HAP-1 (cell line): Measurements from ENCODE around the gene PTPN4.

Experiments
- DNase-seq, 2 experiments: peaks; one replicate each; pipeline ENCODE4 v3.0.0-alpha.2; 2016 to 2020; ENCODE audit warnings: low spot score in 2 of 2
- H3K27me3 ChIP-seq: fragments of 250-450 bp; sonication (Bioruptor Pico); 2 replicates; pipeline ENCODE4 v1.5.1; 2020; ENCODE audit warnings: low read depth, mild to moderate bottlenecking, moderate library complexity
- H3K36me3 ChIP-seq: fragments of 250-450 bp; sonication (Bioruptor Pico); replicated peaks from 2 replicates; pipeline ENCODE4 v1.5.1; 2020; ENCODE audit warnings: mild to moderate bottlenecking
- H3K4me1 ChIP-seq: fragments of 250-450 bp; sonication (Bioruptor Pico); 2 replicates; pipeline ENCODE4 v1.5.1; 2020; ENCODE audit warnings: mild to moderate bottlenecking
- H3K4me3 ChIP-seq: fragments of 250-450 bp; sonication (Bioruptor Pico); 2 replicates; pipeline ENCODE4 v1.5.1; 2020; ENCODE audit warnings: mild to moderate bottlenecking, moderate library complexity
- H3K9me3 ChIP-seq: fragments of 250-450 bp; sonication (Bioruptor Pico); 2 replicates; pipeline ENCODE4 v1.5.1; 2020; ENCODE audit warnings: mild to moderate bottlenecking, moderate library complexity
- in situ Hi-C: fragments of 300-500 bp; cut with MboI; formaldehyde crosslinking; loops from 3 replicates; pipeline ENCODE4 v1.14.3; 2020; ENCODE audit warnings: low sequenced_read_pairs, inconsistent platforms, mixed read lengths

PTPN4 gene

DNA sequence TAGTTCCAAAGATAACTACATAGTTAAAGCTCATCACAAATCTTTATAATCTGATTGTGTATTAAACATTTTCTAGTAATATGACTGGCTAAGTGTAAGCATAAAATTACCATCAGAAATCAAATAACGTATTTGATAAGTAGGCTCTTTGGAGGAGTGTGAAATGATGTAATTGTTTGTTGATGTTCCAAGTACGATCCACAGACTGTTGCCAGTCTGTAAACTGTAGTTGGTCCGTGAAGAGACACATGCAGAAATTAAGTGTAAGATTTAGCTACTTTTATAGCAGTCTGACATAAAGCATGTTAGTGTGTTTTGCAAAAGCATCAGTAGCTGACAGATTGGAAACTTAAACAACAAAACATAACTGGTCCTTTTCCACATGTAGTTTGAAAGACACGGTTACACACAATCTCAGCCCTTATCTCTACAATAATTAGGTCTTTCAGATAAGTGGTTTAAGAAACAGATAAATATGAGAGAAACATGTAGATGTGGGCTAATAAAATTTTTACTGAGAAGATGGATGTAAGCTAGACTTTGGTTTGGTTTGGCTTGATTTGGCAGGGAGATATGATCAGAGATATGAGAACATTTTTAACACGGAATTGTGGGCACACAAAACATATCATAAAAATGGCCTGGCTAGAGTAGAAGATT, 138.1 kb downstream of the PTPN4 start:
- in situ Hi-C loops: no loop called here
- no peak overlapping the region for H3K4me3 ChIP-seq
- H3K36me3 ChIP-seq: peaks cover 6% of the 10 kb centered on the region; the same call in 1 of the 2 replicates
- H3K27me3 ChIP-seq: no peaks in the 10 kb centered on the region
- no peak for DNase-seq
- H3K9me3 ChIP-seq: no peaks in the 10 kb centered on the region
- peaks cover 12% of the 10 kb centered on the region for H3K4me1 ChIP-seq

DNA sequence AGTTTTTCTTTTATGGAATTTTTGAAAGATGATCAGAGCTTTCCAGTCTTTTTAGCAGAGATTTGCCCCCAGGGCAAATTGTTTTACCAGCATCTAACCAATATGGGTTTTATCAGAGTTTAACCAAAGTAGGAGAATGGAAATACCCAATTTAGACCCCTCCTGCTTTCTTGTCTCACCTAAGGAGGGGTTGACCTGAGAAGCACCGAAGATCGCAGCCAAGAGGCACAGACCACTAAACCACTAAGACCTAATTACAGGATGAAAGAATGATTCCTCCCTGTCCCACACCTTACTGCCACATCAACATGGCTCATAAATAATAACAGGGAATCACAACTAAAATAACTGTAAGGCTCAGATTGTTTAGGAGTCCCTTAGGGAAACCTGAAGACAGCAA, 141.3 kb downstream of the PTPN4 start:
- Histone ChIP-seq H3K4me3 (no peak overlapping the region), H3K9me3 (no peaks in the 10 kb centered on the region), H3K27me3 (no peaks in the 10 kb centered on the region), H3K4me1 (peaks cover 7% of the 10 kb centered on the region), H3K36me3 (peaks cover 6% of the 10 kb centered on the region; the same call in 1 of the 2 replicates)
- in situ Hi-C loops: no loop called here
- no peak for DNase-seq

DNA sequence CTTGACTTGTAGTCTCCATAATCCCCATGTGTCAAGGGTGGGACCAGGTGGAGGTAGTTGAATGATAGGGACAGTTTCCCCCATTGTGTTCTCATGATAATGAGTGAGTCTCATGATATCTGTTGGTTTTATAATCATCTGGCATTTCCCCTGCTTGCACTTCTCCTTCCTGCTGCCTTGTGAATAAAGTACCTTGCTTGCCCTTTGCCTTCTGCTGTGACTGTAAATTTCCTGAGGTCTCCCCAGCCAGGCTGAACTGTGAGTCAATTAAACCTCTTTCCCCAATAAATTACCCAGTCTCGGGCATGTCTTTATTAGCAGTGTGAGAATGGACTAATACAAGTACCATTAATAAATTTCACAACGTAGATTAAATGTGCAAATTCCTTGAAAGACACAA, 150.8 kb downstream of the PTPN4 start:
- Histone ChIP-seq H3K36me3 (no peaks in the 10 kb centered on the region), H3K27me3 (no peaks in the 10 kb centered on the region), H3K4me3 (no peak overlapping the region), H3K9me3 (no peaks in the 10 kb centered on the region), H3K4me1 (no peaks in the 10 kb centered on the region)
- no peak for DNase-seq
- in situ Hi-C loops: no loop called here

DNA sequence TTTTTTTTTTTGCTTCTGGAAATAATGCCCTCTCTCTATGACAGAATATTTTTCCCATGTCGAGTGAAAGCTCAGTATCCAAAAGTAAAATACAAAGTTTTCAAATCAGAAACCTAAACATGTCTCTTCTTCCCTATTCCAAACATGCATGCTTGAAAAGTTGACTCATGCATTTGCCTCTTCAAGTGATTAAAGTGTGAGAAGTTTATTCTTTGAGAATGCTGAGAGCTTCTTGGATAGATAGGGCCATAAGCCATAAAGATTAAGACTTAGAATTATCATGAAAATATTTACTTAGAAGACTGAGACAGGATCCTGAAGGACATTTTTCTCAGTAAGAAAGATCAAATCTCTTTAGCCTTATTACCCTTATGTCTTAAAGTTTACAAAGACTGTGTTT, 154.5 kb downstream of the PTPN4 start:
- H3K4me3 ChIP-seq: no peak overlapping the region
- no peaks in the 10 kb centered on the region for H3K9me3 ChIP-seq
- no peaks in the 10 kb centered on the region for H3K36me3 ChIP-seq
- no peak for DNase-seq
- no peaks in the 10 kb centered on the region for H3K27me3 ChIP-seq
- no peaks in the 10 kb centered on the region for H3K4me1 ChIP-seq
- in situ Hi-C loops: no loop called here

DNA sequence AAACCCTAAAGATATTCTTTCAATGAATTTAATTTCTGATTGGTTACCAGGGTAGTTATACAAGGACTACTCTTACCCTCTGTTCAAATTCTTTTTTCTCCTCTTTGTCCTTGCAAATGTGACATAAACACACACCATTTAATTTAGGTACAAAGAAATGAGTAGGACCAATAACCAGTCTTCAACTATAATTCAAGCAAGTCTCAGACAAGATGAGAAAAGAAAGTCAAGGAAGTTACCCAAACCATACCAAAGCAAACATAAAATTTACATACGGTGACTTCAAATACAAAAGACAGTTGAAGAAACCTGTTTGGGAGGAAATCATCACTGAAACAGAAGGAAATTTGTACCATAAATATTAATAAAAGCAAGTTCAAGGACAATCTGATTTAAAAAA, 162.1 kb downstream of the PTPN4 start:
- Histone ChIP-seq H3K9me3 (no peaks in the 10 kb centered on the region), H3K27me3 (no peaks in the 10 kb centered on the region), H3K4me1 (0 out of 2 replicates have a peak, but pooled peaks cover 5% of the 10 kb centered on the region), H3K36me3 (no peaks in the 10 kb centered on the region), H3K4me3 (no peak overlapping the region)
- in situ Hi-C loops: no loop called here
- DNase-seq: no peak

DNA sequence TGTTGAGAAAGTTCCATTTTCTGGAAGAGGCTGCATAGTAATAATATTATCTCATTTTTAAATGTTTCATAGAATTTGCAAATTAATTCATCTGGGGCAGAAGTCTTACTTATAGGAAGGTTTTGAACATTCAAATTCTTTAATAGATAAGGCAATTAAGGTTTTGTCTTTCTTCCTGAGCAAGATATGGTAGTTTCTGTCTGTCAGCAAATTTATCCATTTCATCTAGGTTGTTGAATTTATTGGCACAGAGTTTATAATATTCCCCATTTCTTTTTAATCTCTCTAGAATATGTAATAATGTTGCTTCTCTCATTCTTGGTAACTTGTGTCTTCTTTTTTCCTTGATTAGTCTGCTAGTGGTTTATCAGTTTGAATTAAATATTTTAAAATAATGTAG, 163.0 kb downstream of the PTPN4 start:
- H3K4me3 ChIP-seq: no peak overlapping the region
- no peaks in the 10 kb centered on the region for H3K9me3 ChIP-seq
- H3K4me1 ChIP-seq: 0 out of 2 replicates have a peak, but pooled peaks cover 5% of the 10 kb centered on the region
- in situ Hi-C loops: no loop called here
- no peaks in the 10 kb centered on the region for H3K36me3 ChIP-seq
- no peak for DNase-seq
- H3K27me3 ChIP-seq: no peaks in the 10 kb centered on the region

DNA sequence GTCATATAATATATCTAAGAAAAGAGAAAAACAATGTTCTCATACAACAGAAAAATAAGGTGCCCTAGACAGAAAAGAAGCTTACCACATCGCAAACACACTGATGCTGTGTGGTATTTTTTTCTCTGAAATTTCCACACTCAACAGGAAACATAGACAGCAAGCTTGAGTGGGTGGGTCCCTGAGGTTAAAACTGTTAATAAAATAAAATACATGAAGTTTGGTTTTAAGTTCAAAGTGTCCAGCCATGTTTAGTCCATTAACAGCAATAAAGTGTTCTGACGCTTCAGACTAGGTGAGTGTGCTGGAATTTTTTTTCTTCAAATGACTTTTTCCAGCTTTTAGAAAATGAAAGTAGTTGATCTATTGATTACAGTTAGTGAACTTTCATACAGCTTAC, 169.8 kb downstream of the PTPN4 start:
- no peaks in the 10 kb centered on the region for H3K9me3 ChIP-seq
- in situ Hi-C loops: no loop called here
- DNase-seq: no peak
- no peak overlapping the region for H3K4me3 ChIP-seq
- H3K4me1 ChIP-seq: 0 out of 2 replicates have a peak, but pooled peaks cover 3% of the 10 kb centered on the region
- no peaks in the 10 kb centered on the region for H3K36me3 ChIP-seq
- H3K27me3 ChIP-seq: no peaks in the 10 kb centered on the region

DNA sequence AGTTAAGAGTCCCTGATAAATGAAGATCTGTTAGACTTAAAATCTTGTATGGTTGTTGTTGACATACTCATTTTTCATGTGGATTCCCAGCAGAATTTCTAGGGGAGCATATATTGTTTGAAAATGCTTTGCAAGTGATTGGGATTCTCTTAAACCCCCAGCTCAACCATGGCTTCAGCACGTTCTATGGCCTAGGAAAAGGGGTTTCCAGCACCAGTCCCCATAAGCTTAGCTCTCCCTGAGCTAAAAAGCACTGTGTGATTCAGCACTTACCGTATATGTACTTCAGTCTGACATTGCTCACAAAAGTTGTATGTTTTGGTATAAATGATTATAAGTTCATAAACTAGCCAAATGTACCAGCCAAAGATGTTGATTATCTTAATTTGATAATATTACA, 173.1 kb downstream of the PTPN4 start:
- in situ Hi-C loops: no loop called here
- Histone ChIP-seq H3K9me3 (no peaks in the 10 kb centered on the region), H3K36me3 (peaks cover 3% of the 10 kb centered on the region; the same call in 1 of the 2 replicates), H3K4me1 (no peaks in the 10 kb centered on the region), H3K27me3 (no peaks in the 10 kb centered on the region), H3K4me3 (no peak overlapping the region)
- no peak for DNase-seq

DNA sequence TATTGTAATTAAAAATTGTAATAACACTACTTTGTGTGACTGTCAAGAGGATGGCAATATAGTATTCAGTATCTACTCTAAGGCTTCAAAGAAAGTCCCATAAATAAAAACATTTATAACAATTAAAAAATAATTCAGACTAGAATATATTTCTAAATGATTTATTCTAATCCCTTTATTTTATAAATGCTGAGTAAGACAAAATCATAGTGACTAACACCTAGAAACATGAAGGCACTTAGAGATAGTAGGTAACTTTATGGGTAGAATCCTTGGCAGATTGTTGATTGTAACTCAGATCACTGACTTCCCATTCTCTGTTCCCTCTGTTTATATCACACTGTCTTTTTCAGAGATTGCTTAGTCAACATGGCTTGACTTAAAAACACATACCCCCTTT, 174.6 kb downstream of the PTPN4 start:
- H3K27me3 ChIP-seq: no peaks in the 10 kb centered on the region
- H3K36me3 ChIP-seq: peaks cover 3% of the 10 kb centered on the region; the same call in 1 of the 2 replicates
- in situ Hi-C loops: no loop called here
- no peaks in the 10 kb centered on the region for H3K4me1 ChIP-seq
- no peaks in the 10 kb centered on the region for H3K9me3 ChIP-seq
- DNase-seq: no peak
- no peak overlapping the region for H3K4me3 ChIP-seq

DNA sequence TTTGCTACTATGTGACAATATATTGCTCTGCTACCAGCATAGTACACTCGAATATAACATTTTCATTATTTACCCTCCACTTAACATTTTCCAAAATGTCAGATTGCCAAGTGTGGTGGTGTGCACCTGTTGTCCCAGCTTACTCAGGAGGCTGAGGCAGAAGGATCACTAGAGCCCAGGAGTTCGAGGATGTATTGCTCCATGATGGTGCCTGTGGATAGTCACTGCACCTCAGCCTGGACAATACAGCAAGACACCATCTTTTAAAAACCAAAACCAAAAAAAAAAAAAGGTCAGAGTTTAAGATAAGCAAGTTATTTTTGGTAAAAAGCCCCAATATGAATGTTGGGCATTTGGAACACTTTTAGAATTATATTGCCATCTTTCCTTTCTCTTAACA, 178.0 kb downstream of the PTPN4 start:
- in situ Hi-C loops: no loop called here
- Histone ChIP-seq H3K4me3 (no peak overlapping the region), H3K4me1 (no peaks in the 10 kb centered on the region), H3K9me3 (no peaks in the 10 kb centered on the region), H3K27me3 (no peaks in the 10 kb centered on the region), H3K36me3 (peaks cover 3% of the 10 kb centered on the region; the same call in 1 of the 2 replicates)
- no peak for DNase-seq

DNA sequence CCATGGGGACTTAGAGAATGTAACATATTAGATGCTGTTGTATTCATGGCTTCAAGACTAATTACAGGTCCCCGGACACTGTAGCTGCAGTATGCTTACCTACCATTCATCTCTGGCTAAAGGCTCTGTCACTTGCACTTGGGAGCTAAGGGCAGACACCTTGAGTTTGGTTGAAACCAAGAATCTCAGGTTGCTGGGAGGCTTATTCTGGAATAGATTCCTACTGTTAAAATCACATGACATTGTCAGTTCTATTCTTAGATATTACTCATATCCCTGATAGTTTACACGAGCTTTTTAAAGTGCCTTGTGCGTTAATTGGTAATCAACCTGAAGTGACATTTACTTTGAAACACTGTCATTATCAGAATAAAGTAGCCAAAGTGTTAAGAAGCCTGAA, 180.2 kb downstream of the PTPN4 start:
- no peak for DNase-seq
- peaks cover 3% of the 10 kb centered on the region; the same call in 1 of the 2 replicates for H3K36me3 ChIP-seq
- in situ Hi-C loops: no loop called here
- no peaks in the 10 kb centered on the region for H3K27me3 ChIP-seq
- H3K9me3 ChIP-seq: no peaks in the 10 kb centered on the region
- H3K4me1 ChIP-seq: no peaks in the 10 kb centered on the region
- H3K4me3 ChIP-seq: no peak overlapping the region

DNA sequence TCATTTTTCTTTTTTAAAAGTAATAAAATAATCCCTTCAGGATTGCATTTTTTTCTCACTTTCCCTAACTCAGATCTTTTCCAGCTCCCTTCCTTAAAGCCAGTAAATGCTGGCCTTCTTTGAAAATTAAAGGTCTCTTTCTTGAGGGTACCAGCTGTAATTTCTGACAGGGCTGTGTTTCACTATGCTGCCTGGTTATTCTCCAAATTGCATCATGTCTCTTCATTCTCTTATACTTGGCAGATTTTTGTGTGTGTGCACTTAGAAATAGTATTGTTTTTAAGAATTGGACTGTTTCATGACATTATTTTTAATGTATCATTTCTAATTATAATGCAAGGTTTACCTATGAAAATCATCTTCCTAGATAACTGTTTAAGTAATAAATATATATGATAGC, 181.1 kb downstream of the PTPN4 start:
- Histone ChIP-seq H3K9me3 (no peaks in the 10 kb centered on the region), H3K4me1 (no peaks in the 10 kb centered on the region), H3K4me3 (no peak overlapping the region), H3K27me3 (no peaks in the 10 kb centered on the region), H3K36me3 (peaks cover 3% of the 10 kb centered on the region; the same call in 1 of the 2 replicates)
- in situ Hi-C loops: no loop called here
- no peak for DNase-seq

DNA sequence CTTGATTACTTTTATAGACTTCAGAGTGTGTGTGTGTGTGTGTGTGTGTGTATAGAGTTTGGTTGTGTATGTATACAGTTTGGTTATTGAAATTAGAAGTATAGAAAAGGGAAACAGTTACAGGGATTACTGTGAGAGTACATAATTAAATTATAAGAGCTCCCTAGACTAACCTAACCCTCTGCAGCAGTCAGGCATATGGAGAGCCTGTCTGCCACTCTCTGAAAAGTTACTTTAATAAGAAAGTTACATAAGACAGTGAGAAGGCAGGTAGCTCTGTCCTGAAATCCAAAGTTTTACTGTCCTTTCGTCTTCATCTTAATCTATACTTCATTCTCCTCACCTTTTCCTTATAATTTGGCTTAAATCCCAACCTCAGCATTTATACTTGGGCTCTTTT, 181.7 kb downstream of the PTPN4 start:
- in situ Hi-C loops: no loop called here
- DNase-seq: no peak
- H3K36me3 ChIP-seq: peaks cover 3% of the 10 kb centered on the region; the same call in 1 of the 2 replicates
- no peaks in the 10 kb centered on the region for H3K27me3 ChIP-seq
- no peak overlapping the region for H3K4me3 ChIP-seq
- H3K4me1 ChIP-seq: no peaks in the 10 kb centered on the region
- no peaks in the 10 kb centered on the region for H3K9me3 ChIP-seq

DNA sequence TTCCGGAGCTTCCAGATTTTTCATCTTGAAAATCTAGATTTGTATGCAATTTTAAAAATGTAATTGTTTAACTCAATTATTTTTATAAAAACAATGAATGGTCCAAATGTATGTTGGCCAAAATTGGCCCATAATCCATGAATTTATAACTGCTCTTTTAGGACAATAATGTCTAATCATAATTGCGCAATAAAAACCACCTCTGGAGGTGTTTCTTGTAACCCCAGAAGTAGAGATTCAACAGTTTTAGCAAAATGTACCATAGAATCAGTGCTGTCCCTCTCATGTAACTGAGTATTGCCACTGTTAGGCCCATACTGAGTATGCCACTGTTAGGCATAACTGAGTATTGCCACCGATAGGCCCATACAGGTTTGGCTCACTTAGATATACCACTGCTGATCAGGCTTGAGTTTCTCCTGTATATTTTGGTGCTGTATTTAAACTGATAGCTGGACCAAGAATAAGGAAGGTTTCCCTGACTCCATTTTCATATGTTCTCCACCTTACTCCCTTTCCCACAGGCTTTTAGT, 182.3 kb downstream of the PTPN4 start:
- H3K27me3 ChIP-seq: no peaks in the 10 kb centered on the region
- H3K9me3 ChIP-seq: no peaks in the 10 kb centered on the region
- no peak for DNase-seq
- H3K4me1 ChIP-seq: no peaks in the 10 kb centered on the region
- in situ Hi-C loops: no loop called here
- peaks cover 3% of the 10 kb centered on the region; the same call in 1 of the 2 replicates for H3K36me3 ChIP-seq
- no peak overlapping the region for H3K4me3 ChIP-seq
